BLaER1 treated with 17β-estradiol and CSF1 and Interleukin-3, amounts not matched to agents 10 nM and 100 nM (cell line): ENCODE measurements around the gene AK8.

ENCODE experiments used
- H3K27ac ChIP-seq, 11 experiments: shearing (Covaris generic); formaldehyde crosslinking; 2 replicates each; pipeline ENCODE4 v1.8.1; 2022
- H3K27me3 ChIP-seq, 11 experiments: shearing (Covaris generic); formaldehyde crosslinking; 2 replicates each; pipeline ENCODE4 v1.8.1; 2022
- H3K36me3 ChIP-seq, 11 experiments: shearing (Covaris generic); formaldehyde crosslinking; 2 replicates each; pipeline ENCODE4 v1.8.1; 2022
- H3K4me1 ChIP-seq, 10 experiments: shearing (Covaris generic); formaldehyde crosslinking; 2 replicates each; pipeline ENCODE4 v1.8.1; 2022
- H3K4me2 ChIP-seq, 11 experiments: shearing (Covaris generic); formaldehyde crosslinking; 2 replicates each; pipeline ENCODE4 v1.8.1; 2022
- H3K4me3 ChIP-seq, 10 experiments: shearing (Covaris generic); formaldehyde crosslinking; 2 replicates each; pipeline ENCODE4 v1.8.1; 2022
- H3K9ac ChIP-seq, 11 experiments: shearing (Covaris generic); formaldehyde crosslinking; 2 replicates each; pipeline ENCODE4 v1.8.1; 2022
- H3K9me3 ChIP-seq, 11 experiments: shearing (Covaris generic); formaldehyde crosslinking; replicated peaks in 1 of 11; 2 replicates each; pipeline ENCODE4 v1.8.1; 2022
- H4K20me1 ChIP-seq, 11 experiments: shearing (Covaris generic); formaldehyde crosslinking; 2 replicates each; pipeline ENCODE4 v1.8.1; 2022
- Cebpa-rat ChIP-seq, 11 experiments: shearing (Covaris generic); IDR thresholded peaks; 2 replicates each; pipeline ENCODE4 v1.8.1; 2022

AK8 gene

DNA sequence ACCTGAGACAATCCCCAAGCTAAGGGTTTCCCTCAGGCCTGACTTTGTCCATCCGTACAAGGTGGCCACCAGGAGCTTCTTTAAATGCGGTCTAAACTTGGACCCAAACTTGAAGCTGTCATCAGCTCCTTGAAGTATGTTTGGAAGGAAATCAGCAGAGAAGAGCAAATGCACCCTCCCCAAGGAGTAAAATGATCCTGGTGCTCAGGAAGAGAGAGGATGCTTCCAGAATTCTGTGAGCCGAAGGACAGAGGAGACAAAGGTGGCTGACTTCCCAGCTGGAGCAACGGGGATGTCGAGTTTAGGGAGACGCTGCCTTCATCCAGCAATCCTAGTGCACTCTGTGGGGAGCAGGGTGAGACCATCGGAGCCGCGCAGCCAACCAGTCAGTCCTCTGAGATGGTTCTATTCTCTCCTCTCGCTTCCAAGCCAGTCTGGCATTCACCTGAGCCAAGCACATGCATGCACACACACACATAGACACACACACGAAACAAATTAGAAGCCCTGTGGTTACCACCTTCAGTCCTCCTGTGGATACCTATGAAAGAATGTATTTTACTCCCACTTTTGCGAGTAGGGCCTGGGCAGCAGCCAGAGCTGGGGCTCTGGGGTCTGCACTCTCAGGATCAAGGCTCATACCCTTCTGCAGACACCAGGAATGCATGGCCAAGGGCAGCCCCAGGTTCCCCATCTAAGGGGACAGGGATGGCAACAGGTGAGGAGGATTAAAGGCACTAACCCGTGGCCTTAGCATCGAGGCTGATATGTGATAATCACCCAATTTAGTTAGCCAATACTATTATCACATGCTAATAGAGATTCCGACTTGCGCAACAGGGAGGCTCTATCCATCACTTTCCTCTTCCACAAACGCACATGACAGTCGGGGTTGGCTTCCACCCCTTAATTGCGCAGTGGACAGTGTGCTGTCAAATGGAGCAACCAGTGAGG is 132.1 kb downstream of the AK8 start:
- no peak overlapping the region for H3K4me2 ChIP-seq
- no peak overlapping the region for H3K9ac ChIP-seq
- no peak overlapping the region for H3K4me3 ChIP-seq
- H4K20me1 ChIP-seq: no peaks in the 10 kb centered on the region; a peak in 1 of 22 replicates
- TF ChIP-seq Cebpa-rat (IDR thresholded peaks at IDR 0.05): 0 out of 22 replicates have a peak, but pooled peaks of 1 of the 11 experiments have one; percentile 40
- H3K27me3 ChIP-seq: peaks cover 9 to 32% (median 27%) of the 10 kb centered on the region in 11 experiments; a peak in 19 of 22 replicates
- H3K36me3 ChIP-seq: no peaks in the 10 kb centered on the region
- no peaks in the 10 kb centered on the region for H3K9me3 ChIP-seq
- H3K4me1 ChIP-seq: peaks cover 0 to 5% (median 0%) of the 10 kb centered on the region in 10 experiments; a peak in 2 of 20 replicates
- no peak overlapping the region for H3K27ac ChIP-seq

GRCh38 chr9:132744881-132745755 is 133.0 kb downstream of the AK8 start:
- TF ChIP-seq Cebpa-rat (IDR thresholded peaks at IDR 0.05): no peak
- H3K36me3 ChIP-seq: no peaks in the 10 kb centered on the region
- H3K4me1 ChIP-seq: peaks cover 0 to 5% (median 0%) of the 10 kb centered on the region in 10 experiments; a peak in 2 of 20 replicates
- no peak overlapping the region for H3K4me3 ChIP-seq
- H3K9ac ChIP-seq: no peak overlapping the region
- H4K20me1 ChIP-seq: no peaks in the 10 kb centered on the region; a peak in 1 of 22 replicates
- no peak overlapping the region for H3K4me2 ChIP-seq
- H3K9me3 ChIP-seq: no peaks in the 10 kb centered on the region
- H3K27me3 ChIP-seq: peaks cover 9 to 32% (median 27%) of the 10 kb centered on the region in 11 experiments; a peak in 19 of 22 replicates
- no peak overlapping the region for H3K27ac ChIP-seq

GRCh38 chr9:132743931-132744479 is 134.1 kb downstream of the AK8 start:
- H3K9ac ChIP-seq: no peak overlapping the region
- peaks cover 9 to 32% (median 27%) of the 10 kb centered on the region in 11 experiments; a peak in 19 of 22 replicates for H3K27me3 ChIP-seq
- H3K4me1 ChIP-seq: peaks cover 0 to 5% (median 0%) of the 10 kb centered on the region in 10 experiments; a peak in 2 of 20 replicates
- no peak overlapping the region for H3K4me2 ChIP-seq
- no peaks in the 10 kb centered on the region for H3K9me3 ChIP-seq
- no peak overlapping the region for H3K4me3 ChIP-seq
- H4K20me1 ChIP-seq: no peaks in the 10 kb centered on the region
- H3K36me3 ChIP-seq: no peaks in the 10 kb centered on the region
- no peak for TF ChIP-seq Cebpa-rat (IDR thresholded peaks at IDR 0.05)
- no peak overlapping the region for H3K27ac ChIP-seq

- TF ChIP-seq Cebpa-rat (IDR thresholded peaks at IDR 0.05): no peak
- H3K27me3 ChIP-seq: peaks cover 9 to 32% (median 27%) of the 10 kb centered on the region in 11 experiments; a peak in 19 of 22 replicates
- no peak overlapping the region for H3K27ac ChIP-seq
- H3K9me3 ChIP-seq: no peaks in the 10 kb centered on the region
- H3K4me1 ChIP-seq: peaks cover 0 to 5% (median 0%) of the 10 kb centered on the region in 10 experiments; a peak in 2 of 20 replicates
- no peak overlapping the region; a peak in 1 of 22 replicates for H3K4me2 ChIP-seq
- H3K9ac ChIP-seq: no peak overlapping the region
- no peak overlapping the region for H3K4me3 ChIP-seq
- no peaks in the 10 kb centered on the region for H4K20me1 ChIP-seq
- no peaks in the 10 kb centered on the region for H3K36me3 ChIP-seq
These were observed 135.2 kb downstream of the AK8 start for GRCh38 chr9:132742821-132743311.

GRCh38 chr9:132740526-132741309 is 137.4 kb downstream of the AK8 start:
- Histone ChIP-seq H3K4me3 (no peak overlapping the region), H3K27ac (no peak overlapping the region), H3K9ac (no peak overlapping the region), H3K9me3 (no peaks in the 10 kb centered on the region), H3K4me1 (peaks cover 0 to 5% (median 0%) of the 10 kb centered on the region in 10 experiments; a peak in 2 of 20 replicates), H3K36me3 (no peaks in the 10 kb centered on the region), H4K20me1 (no peaks in the 10 kb centered on the region), H3K4me2 (no peak overlapping the region), H3K27me3 (peaks cover 9 to 22% (median 19%) of the 10 kb centered on the region in 11 experiments; a peak in 19 of 22 replicates)
- TF ChIP-seq Cebpa-rat (IDR thresholded peaks at IDR 0.05): no peak

DNA sequence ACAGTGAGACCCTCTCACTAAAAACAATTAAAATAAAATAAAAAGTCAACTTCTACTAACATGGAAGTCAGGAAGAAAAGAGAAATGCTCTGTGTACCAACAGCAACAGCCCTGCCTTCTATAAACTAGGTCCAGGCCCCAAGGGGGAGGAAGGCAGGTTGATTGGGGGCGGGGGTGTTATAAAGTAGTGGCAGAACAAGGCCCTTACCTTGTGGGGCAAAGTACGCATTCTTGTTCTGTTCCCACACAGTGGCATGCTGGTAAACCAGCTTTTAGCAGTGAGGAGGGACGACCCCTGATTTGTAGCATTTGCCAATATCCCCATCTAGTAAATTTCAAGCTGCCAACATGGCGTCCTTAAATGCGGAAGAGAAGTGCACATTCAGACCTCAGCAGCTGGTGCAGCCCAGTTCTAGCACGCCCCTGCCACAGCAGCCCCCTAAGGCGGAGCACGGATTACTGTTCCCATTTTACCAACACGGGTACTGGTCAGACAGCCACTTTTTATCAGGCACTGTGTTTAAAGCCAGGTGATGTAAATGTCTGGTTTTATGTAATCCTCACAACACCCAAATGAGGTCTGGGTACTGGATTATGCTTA is 138.3 kb downstream of the AK8 start:
- Histone ChIP-seq H3K27me3 (peaks cover 3 to 13% (median 10%) of the 10 kb centered on the region in 11 experiments; a peak in 18 of 22 replicates), H3K9me3 (no peaks in the 10 kb centered on the region), H4K20me1 (no peaks in the 10 kb centered on the region), H3K4me3 (no peak overlapping the region), H3K4me2 (no peak overlapping the region), H3K9ac (no peak overlapping the region), H3K36me3 (no peaks in the 10 kb centered on the region), H3K4me1 (peaks cover 0 to 5% (median 0%) of the 10 kb centered on the region in 10 experiments; a peak in 2 of 20 replicates), H3K27ac (no peak overlapping the region)
- no peak for TF ChIP-seq Cebpa-rat (IDR thresholded peaks at IDR 0.05)

- no peak overlapping the region; a peak in 1 of 22 replicates for H3K9ac ChIP-seq
- no peak for TF ChIP-seq Cebpa-rat (IDR thresholded peaks at IDR 0.05)
- H3K27me3 ChIP-seq: peaks cover 0 to 7% (median 0%) of the 10 kb centered on the region in 11 experiments; a peak in 1 of 22 replicates
- peak overlapping the region in 10 of 11 experiments; percentile 11 to 70 (median 56); a peak in 17 of 22 replicates for H3K4me2 ChIP-seq
- no peak overlapping the region for H3K27ac ChIP-seq
- H4K20me1 ChIP-seq: no peaks in the 10 kb centered on the region; a peak in 1 of 22 replicates
- H3K4me1 ChIP-seq: peaks cover 0 to 46% (median 34%) of the 10 kb centered on the region in 10 experiments; a peak in 16 of 20 replicates
- H3K9me3 ChIP-seq: no peaks in the 10 kb centered on the region
- H3K4me3 ChIP-seq: no peak overlapping the region
- H3K36me3 ChIP-seq: no peaks in the 10 kb centered on the region
These were observed 144.7 kb downstream of the AK8 start for GRCh38 chr9:132733260-132733815.
